ENCODE data around the gene NPB. TPM values are rescaled to one million over a fixed set of nuclear protein-coding genes. Genes with fewer than 3 reads are reported as not detected.

NPB gene
- polyA plus RNA-seq, 5 donors = 0.85 to 1.4 (median 1.3) TPM

GRCh38 chr17:81867991-81868673 lies 33.9 kb upstream of the NPB start:
- no peak for DNase-seq

- DNase-seq = no peak
Measured at GRCh38 chr17:81868674-81869220, 33.3 kb upstream of the NPB start.

- DNase-seq = peak in 1 of 2 donors; percentile 38
Measured at GRCh38 chr17:81869221-81870130, 32.6 kb upstream of the NPB start.

- DNase-seq = peak in 1 of 2 donors; percentile 18
Measured at GRCh38 chr17:81870131-81870980, 31.7 kb upstream of the NPB start.

- no peak for DNase-seq
Measured at GRCh38 chr17:81870981-81871386, 31.1 kb upstream of the NPB start, which contains the start of gene ARHGDIA. Gene ARHGDIA, minus strand, starts transcription at chr17:81871337. Its CDS starts 1,407 bp downstream, at chr17:81869930.

GRCh38 chr17:81871387-81872230 lies 30.4 kb upstream of the NPB start:
- peak; percentile 88 to 92 for DNase-seq

- no peak for DNase-seq
Measured at GRCh38 chr17:81877569-81877968, 24.5 kb upstream of the NPB start.

GRCh38 chr17:81878294-81878693 lies 23.7 kb upstream of the NPB start:
- no peak for DNase-seq

- no peak for DNase-seq
Measured at GRCh38 chr17:81879121-81879520, 22.9 kb upstream of the NPB start.

- DNase-seq = no peak
Measured at GRCh38 chr17:81884520-81884919, 17.5 kb upstream of the NPB start.

- no peak for DNase-seq
Measured at GRCh38 chr17:81884968-81885367, 17.1 kb upstream of the NPB start.

GRCh38 chr17:81885454-81885853 lies 16.6 kb upstream of the NPB start:
- DNase-seq = no peak

- DNase-seq = no peak
Measured at GRCh38 chr17:81885869-81886548, 16.0 kb upstream of the NPB start.

- no peak for DNase-seq
Measured at GRCh38 chr17:81888105-81888987, 13.7 kb upstream of the NPB start.

- DNase-seq = no peak
Measured at GRCh38 chr17:81888988-81889595, 12.9 kb upstream of the NPB start.

- no peak for DNase-seq
Measured at GRCh38 chr17:81889602-81890001, 12.4 kb upstream of the NPB start.

GRCh38 chr17:81890447-81891302 lies 11.4 kb upstream of the NPB start:
- DNase-seq = no peak

GRCh38 chr17:81891303-81891552 lies 10.8 kb upstream of the NPB start:
- DNase-seq = no peak

All from right lung (tissue), 5 donors.